ENCODE data around the gene KCTD21. TPM values are rescaled to one million over a fixed set of nuclear protein-coding genes. Genes with fewer than 3 reads are reported as not detected.

KCTD21 gene
- polyA plus RNA-seq, 4 donors, result 8.0 to 9.4 (median 8.4) TPM

DNA sequence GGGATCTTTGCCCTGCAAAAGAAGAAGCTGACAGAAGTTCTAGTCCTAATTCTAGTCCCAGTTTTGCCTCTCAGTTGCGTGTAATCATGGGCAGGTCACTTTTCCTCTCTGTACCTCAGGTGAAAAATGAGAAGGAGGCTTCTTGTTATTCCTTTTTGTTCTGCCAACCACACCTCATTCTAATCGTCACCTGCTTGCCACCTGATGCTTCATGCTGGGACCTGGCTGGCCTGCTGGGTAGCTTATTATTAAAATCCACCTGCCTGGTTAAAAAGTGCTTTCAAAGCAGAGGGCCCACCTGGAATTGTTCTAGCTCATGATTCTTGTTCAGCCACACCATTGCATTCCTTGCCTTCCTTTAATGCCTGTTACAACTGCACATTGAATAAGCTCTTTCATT, 40.6 kb downstream of the KCTD21 start:
- DNase-seq (ENCODE audit: low read depth in 4 of 4, low spot score in 3 of 4), result no peak

DNA sequence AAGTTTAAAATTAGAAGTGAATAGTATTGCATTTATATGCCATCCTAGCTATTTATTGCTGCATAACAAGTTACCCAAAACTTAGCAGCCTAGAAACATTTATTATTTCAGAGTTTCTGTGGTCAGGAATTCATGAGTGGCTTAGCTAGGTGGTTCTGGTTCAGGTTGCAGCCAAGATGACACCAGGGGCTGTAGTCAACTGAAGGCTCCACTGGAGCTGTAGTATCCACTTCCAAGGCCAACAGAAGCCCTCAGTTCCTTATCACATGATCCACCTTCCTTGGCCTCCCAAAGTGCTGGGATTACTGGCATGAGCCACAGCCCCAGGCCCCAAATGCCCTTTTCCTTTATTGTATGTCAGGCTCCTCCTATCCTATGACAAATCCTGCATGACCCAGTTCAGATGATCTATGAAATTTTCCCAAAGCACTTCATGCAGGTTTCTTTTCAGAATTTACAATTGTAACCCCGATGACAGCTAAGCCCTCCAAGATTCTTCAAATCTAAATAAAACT, 42.9 kb downstream of the KCTD21 start:
- no peak for DNase-seq (ENCODE audit: low read depth in 4 of 4, low spot score in 3 of 4)

DNA sequence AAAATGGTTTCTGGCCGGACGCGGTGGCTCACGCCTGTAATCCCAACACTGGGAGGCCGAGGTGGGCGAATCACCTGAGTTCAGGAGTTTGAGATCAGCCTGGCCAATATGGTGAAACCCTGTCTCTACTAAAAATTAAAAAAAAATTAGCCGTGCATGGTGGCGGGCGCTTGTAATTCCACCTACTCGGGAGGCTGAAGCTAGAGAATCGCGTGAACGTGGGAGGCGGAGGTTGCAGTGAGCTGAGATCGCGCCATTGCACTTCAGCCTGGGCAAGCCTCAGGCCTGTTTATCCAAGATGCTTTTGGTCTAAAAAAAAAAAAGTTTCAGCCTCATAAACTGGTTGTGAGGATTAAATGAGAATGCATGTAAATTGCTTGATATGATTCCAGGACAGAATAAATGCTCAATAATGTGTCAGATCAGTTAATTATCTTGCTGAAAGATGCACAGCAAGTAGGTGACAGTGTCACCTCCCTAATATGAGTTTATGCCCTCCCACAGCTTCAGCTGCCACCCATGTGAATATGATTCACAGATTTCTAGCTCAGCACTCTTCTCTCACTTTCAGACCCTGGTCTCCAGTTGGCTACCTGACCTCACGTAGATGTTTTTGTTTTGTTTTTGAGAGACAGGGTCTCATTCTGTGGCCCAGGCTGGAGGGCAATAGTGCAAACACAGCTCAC, 47.9 kb downstream of the KCTD21 start:
- no peak for DNase-seq (ENCODE audit: low read depth in 4 of 4, low spot score in 3 of 4)

DNA sequence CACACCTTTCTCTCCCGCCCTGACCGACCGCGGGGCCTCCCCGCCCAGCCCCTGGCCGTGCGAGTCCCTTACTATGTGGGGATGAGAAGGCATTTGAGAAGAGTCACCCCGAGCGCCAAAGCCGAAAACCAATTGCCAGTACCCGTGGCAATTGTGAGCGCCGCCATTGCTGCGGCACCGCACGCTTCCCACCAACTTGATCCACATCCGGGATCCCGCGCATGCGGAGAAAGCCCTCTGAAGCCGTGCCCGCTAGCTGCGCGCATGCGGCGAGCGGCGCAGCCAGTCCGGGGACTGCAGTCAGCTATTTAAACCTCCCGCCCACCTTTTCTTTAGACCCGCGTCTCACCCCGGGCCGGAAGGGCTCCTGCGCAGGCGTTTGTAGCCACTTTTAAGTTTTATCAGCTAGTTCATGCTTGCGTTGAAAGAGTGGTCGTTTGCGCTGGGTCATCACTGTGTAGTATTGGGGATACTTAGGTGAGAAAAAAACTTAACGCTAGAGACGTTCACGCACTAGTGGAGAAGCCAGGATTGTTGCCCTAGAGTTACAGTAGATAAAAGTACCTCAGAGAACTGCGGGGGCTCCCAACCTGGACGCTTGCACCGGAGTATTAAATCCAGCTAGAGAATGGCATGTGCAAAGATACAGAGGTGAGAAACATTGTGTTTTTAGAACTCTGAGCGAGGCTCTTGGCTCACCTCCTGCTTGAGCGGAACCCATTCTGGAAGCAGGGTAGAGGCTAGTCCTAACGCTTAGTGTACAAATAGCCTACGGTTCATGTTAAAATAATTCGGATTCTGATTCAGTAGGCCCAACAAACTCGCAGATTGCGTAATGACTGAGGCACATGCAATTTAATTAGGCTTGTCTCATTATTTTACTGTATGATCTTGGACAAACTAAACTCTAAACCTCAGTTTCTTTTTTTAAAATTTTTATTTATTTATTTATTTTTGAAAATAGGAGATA, 48.7 kb downstream of the KCTD21 start, which contains the start of gene ALG8:
Gene ALG8, minus strand, starts transcription at position 205 of the 970 bp plus-strand sequence. Its CDS starts 38 bp downstream, at position 167.
- DNase-seq (ENCODE audit: low read depth in 4 of 4, low spot score in 3 of 4), result peak; percentile 86 to 92 (median 89)

DNA sequence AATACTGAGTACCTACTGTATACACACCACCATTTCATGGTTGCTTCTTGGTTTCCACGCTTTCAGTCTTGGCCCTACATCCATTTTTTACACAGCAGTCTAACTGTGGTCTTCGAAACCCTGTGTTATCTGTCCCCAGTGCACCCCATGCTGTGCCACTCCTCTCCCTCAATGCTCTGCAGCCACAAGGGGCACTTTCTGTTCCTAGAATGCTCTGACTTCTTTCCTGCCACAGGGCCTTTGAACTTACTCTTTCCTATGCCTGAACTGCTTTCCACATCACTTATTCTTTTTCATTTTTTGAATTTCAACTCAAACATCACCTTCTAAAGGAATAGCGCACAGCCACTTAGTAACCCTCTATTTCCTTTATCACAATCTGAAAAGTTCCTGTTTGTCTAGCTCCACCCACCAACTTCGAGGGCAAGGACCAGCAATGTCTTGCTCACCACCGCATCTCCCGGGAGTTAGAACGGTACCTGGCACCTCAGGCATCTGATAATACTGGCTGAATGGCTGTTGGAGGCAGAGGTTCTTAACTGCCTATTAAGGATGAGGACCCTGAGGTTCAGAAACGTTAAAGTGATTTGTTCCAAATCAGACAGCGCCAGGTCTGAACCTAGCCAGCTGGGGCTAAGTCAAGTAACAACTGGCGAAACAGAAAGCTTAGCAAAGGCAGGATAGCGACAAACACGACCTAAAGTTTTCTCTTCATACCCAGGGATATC, 49.6 kb downstream of the KCTD21 start:
- DNase-seq (ENCODE audit: low read depth in 4 of 4, low spot score in 3 of 4), result peak in 1 of 4 donors; percentile 6

DNA sequence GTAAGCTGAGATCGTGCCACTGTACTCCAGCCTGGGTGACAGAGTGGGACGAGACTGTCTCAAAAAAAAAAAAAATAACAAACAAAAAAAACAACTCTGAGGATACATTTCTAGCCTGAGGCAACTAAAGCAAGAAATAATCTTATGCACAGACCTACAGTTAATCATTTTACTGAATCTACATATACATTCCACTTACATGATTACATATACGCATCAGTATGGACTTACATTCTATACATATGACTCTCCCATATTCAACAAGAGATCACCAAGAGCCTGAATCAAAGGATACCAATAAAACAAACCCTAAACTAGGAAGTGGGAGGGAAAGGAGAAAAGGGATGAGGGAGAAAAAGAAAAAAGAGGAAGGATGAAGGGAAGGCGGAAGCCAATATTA, 50.1 kb downstream of the KCTD21 start:
- no peak for DNase-seq (ENCODE audit: low read depth in 4 of 4, low spot score in 3 of 4)

DNA sequence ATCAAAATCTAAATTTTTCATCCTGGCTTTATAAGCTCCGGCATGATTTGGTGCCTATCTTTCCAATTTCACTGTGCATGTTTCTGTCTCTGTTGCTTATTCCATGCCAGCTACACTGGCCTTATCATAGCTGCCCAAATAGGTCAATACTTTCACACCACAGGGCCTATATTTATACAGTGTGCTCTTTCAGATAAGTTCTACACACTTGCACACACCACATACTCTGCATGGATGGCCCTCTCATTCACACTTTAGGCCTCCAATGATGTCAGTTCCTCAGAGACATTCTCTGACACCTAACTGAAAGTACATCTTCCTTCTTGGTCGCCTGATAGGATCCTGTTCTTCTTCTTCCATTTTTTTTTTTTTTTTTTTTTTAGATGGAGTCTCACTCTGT, 56.0 kb downstream of the KCTD21 start:
- no peak for DNase-seq (ENCODE audit: low read depth in 4 of 4, low spot score in 3 of 4)

DNA sequence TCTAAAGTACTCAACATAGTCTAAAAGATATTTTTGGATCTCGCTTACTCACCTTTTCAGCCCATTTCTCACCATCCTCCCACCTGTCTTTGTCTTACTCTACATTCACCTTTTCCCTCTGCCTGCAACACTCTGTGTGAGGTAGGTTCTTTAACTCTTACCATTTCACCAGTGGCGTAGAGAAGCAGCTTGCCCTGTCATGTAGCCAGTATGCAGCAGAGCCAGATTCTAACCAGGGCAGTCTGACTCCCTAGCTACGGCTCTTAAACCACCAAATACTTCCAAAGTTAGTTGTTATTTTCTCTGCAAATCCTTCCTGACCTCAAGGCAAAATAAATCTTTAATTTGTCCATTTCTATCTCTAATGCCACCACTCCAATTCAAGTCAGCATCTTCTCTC, 56.5 kb downstream of the KCTD21 start:
- DNase-seq (ENCODE audit: low read depth in 4 of 4, low spot score in 3 of 4), result no peak

DNA sequence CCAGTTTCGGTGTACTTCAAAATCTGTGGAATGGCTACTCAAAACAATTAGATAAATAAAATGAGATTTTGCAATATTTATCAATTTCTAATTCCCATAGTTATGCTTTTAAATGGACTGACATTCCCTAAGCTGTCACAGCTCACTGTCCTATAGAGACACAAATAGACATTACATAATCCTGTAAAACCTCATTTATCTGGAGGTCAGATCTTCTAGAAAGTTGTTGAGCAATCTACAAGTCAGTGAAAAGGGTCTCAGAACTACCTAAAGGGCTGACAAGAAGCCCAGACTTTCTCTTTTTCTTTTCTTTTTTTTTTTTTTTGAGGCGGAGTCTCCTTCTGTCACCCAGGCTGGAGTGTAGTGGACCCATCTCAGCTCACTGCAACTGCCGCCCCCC, 61.0 kb downstream of the KCTD21 start:
- DNase-seq (ENCODE audit: low read depth in 4 of 4, low spot score in 3 of 4), result no peak

Other genes with a start within 250 kb of the KCTD21 start
- 10 to 100 TPM; 30.5 to 52.4 (median 42.9) TPM for gene INTS4, start 194.0 kb downstream of the KCTD21 start, polyA plus RNA-seq (ENCODE audit: insufficient read length in 4 of 4)
- gene KCTD14, start 165.3 kb downstream of the KCTD21 start, polyA plus RNA-seq (ENCODE audit: insufficient read length in 4 of 4), result 10 to 100 TPM in 3 of 4 donors, 1 to 10 TPM in 1; 4.8 to 14.3 (median 13.4) TPM
- under 1 TPM; 0.15 to 0.38 (median 0.22) TPM for gene THRSP, start 124.8 kb downstream of the KCTD21 start, polyA plus RNA-seq (ENCODE audit: insufficient read length in 4 of 4)
- 100 to 1,000 TPM; 113 to 165 (median 152) TPM for gene NDUFC2, start 108.8 kb downstream of the KCTD21 start, polyA plus RNA-seq (ENCODE audit: insufficient read length in 4 of 4)
- gene ALG8, start 49.0 kb downstream of the KCTD21 start, polyA plus RNA-seq (ENCODE audit: insufficient read length in 4 of 4), result 10 to 100 TPM; 38.6 to 70.4 (median 61.9) TPM
- gene USP35, start 293 bp upstream of the KCTD21 start, polyA plus RNA-seq (ENCODE audit: insufficient read length in 4 of 4), result 1 to 10 TPM; 4.6 to 8.1 (median 5.8) TPM
- gene GAB2, start 229.2 kb upstream of the KCTD21 start, polyA plus RNA-seq (ENCODE audit: insufficient read length in 4 of 4), result 10 to 100 TPM; 16.4 to 26.1 (median 18.2) TPM

Measured in left renal pelvis (tissue), 4 donors.